Neural cell (in vitro differentiated cells): ENCODE measurements around the gene NTPCR. TPM values are rescaled to one million over a fixed set of nuclear protein-coding genes. Genes with fewer than 3 reads are reported as not detected.

Experiments
- H2AFZ ChIP-seq: fragments of 200-600, 300-800 bp; sonication (generic), shearing (Covaris generic); 2 replicates; pipeline ENCODE4 v1.6.0; 2014; ENCODE audit warnings: low read depth, mild to moderate bottlenecking, antibody characterized with exemption, low read length, moderate library complexity
- H3F3A ChIP-seq: fragments of 200-600 bp; shearing (Covaris generic); 2 replicates; pipeline ENCODE4 v1.6.1; 2016; ENCODE audit warnings: mild to moderate bottlenecking, moderate library complexity, mixed read lengths, antibody characterized with exemption, low read length; ENCODE audit not compliant: insufficient read depth, poor library complexity, severe bottlenecking
- H3K27ac ChIP-seq: fragments of 200-600, 300-800 bp; sonication (generic), shearing (Covaris generic); 2 replicates; pipeline ENCODE4 v1.5.1; 2014; ENCODE audit warnings: mild to moderate bottlenecking, low read length, moderate library complexity
- H3K27me3 ChIP-seq: fragments of 300-800, 200-600 bp; sonication (generic), shearing (Covaris generic); 2 replicates; pipeline ENCODE4 v1.6.0; 2014; ENCODE audit warnings: mild to moderate bottlenecking, low read depth, low read length, moderate library complexity; ENCODE audit not compliant: insufficient read depth
- H3K36me3 ChIP-seq: fragments of 300-800, 200-600 bp; sonication (generic), shearing (Covaris generic); 2 replicates; pipeline ENCODE4 v1.5.1; 2014; ENCODE audit warnings: mild to moderate bottlenecking, antibody characterized with exemption, low read length, moderate library complexity; ENCODE audit not compliant: insufficient read depth
- H3K4me2 ChIP-seq: fragments of 300-800, 200-600 bp; sonication (generic), shearing (Covaris generic); 2 replicates; pipeline ENCODE4 v1.6.0; 2014; ENCODE audit warnings: mild to moderate bottlenecking, low read length
- H3K4me3 ChIP-seq: fragments of 300-800, 200-600 bp; sonication (generic), shearing (Covaris generic); 2 replicates; pipeline ENCODE4 v1.5.1; 2014; ENCODE audit warnings: mild to moderate bottlenecking, low read length, moderate library complexity
- H3K79me2 ChIP-seq: fragments of 200-600 bp; shearing (Covaris generic); replicated peaks from 2 replicates; pipeline ENCODE4 v1.6.0; 2014; ENCODE audit warnings: mild to moderate bottlenecking, low read length, moderate library complexity; ENCODE audit not compliant: insufficient read depth
- H3K9ac ChIP-seq: fragments of 300-800, 200-600 bp; sonication (generic), shearing (Covaris generic); 2 replicates; pipeline ENCODE4 v1.6.1; 2016; ENCODE audit warnings: mild to moderate bottlenecking, low read length, mixed read lengths
- H3K9me2 ChIP-seq: fragments of 200-600 bp; shearing (Covaris generic); 2 replicates; pipeline ENCODE4 v1.6.1; 2016; ENCODE audit warnings: mild to moderate bottlenecking, low read length, mixed read lengths; ENCODE audit not compliant: insufficient read depth
- H3K9me3 ChIP-seq: fragments of 200-600, 300-800 bp; sonication (generic), shearing (Covaris generic); 2 replicates; pipeline ENCODE4 v1.6.1; 2016; ENCODE audit warnings: mild to moderate bottlenecking, mixed run types, low read length, moderate library complexity, mixed read lengths
- H4K20me1 ChIP-seq: fragments of 200-600 bp; shearing (Covaris generic); 2 replicates; pipeline ENCODE4 v1.6.1; 2016; ENCODE audit warnings: mild to moderate bottlenecking, mixed run types; ENCODE audit not compliant: insufficient read depth
- CTCF ChIP-seq: fragments of 450-650 bp; IDR thresholded peaks from 2 replicates; pipeline ENCODE4 v1.5.1; 2014; ENCODE audit warnings: antibody characterized with exemption, mild to moderate bottlenecking, moderate library complexity; ENCODE audit not compliant: poor library complexity, severe bottlenecking
- EP300 ChIP-seq: fragments of 450-650 bp; conservative IDR thresholded peaks from 2 replicates; pipeline ENCODE4 v1.6.1; 2014; ENCODE audit warnings: antibody characterized with exemption, mild to moderate bottlenecking, moderate library complexity; ENCODE audit not compliant: poor library complexity, severe bottlenecking
- EZH2 ChIP-seq: fragments of 200-600, 300-800 bp; shearing (Covaris generic), sonication (generic); IDR thresholded peaks from 2 replicates; pipeline ENCODE4 v1.6.1; 2014; ENCODE audit warnings: antibody characterized with exemption, low read length, borderline replicate concordance, mild to moderate bottlenecking; ENCODE audit not compliant: insufficient read depth, poor library complexity, severe bottlenecking
- MXI1 ChIP-seq: fragments of 450-650 bp; conservative IDR thresholded peaks from 2 replicates; pipeline ENCODE4 v1.6.1; 2014; ENCODE audit warnings: antibody characterized with exemption, mild to moderate bottlenecking; ENCODE audit not compliant: poor library complexity, severe bottlenecking
- POLR2AphosphoS5 ChIP-seq: IDR thresholded peaks from 2 replicates; pipeline ENCODE4 v1.6.1; 2012
- RAD21 ChIP-seq: fragments of 450-650 bp; conservative IDR thresholded peaks from 2 replicates; pipeline ENCODE4 v1.6.1; 2014; ENCODE audit warnings: antibody characterized with exemption, mild to moderate bottlenecking, moderate library complexity
- REST ChIP-seq: IDR thresholded peaks from 2 replicates; pipeline ENCODE4 v1.6.1; 2012; ENCODE audit warnings: borderline replicate concordance
- SMC3 ChIP-seq: fragments of 450-650 bp; conservative IDR thresholded peaks from 2 replicates; pipeline ENCODE4 v1.6.1; 2014; ENCODE audit warnings: antibody characterized with exemption, mild to moderate bottlenecking, moderate library complexity; ENCODE audit not compliant: poor library complexity
- TAF1 ChIP-seq: IDR thresholded peaks from 2 replicates; pipeline ENCODE4 v1.6.1; 2012; ENCODE audit warnings: low read depth
- polyA plus RNA-seq: library from polyadenylated mRNA; depleted of rRNA; stranded (reverse); fragments of >200 nt; gene quantifications from 2 replicates; pipeline ENCODE4 v1.2.3, GENCODE V29; 2014

The NTPCR gene
- polyA plus RNA-seq, 1 donor from 2014 or later, result 36.7 TPM

GRCh38 chr1:232901255-232901654 lies 49.2 kb upstream of the NTPCR start:
- TF ChIP-seq SMC3 (no peak), TAF1 (no peak), REST (no peak), CTCF (no peak), EZH2 (no peak), RAD21 (no peak), EP300 (no peak), MXI1 (no peak), POLR2AphosphoS5 (no peak)
- no peak overlapping the region for H3K4me2 ChIP-seq
- H3F3A ChIP-seq, result no peaks in the 10 kb centered on the region
- H3K9me2 ChIP-seq, result no peaks in the 10 kb centered on the region
- H3K36me3 ChIP-seq, result no peaks in the 10 kb centered on the region
- no peaks in the 10 kb centered on the region for H4K20me1 ChIP-seq
- no peaks in the 10 kb centered on the region for H3K79me2 ChIP-seq
- no peaks in the 10 kb centered on the region for H3K9me3 ChIP-seq
- no peak overlapping the region for H2AFZ ChIP-seq
- no peaks in the 10 kb centered on the region for H3K27me3 ChIP-seq
- no peak overlapping the region for H3K4me3 ChIP-seq
- H3K27ac ChIP-seq, result no peak overlapping the region
- no peak overlapping the region for H3K9ac ChIP-seq

GRCh38 chr1:232902774-232903350 lies 47.5 kb upstream of the NTPCR start:
- H4K20me1 ChIP-seq, result no peaks in the 10 kb centered on the region
- no peaks in the 10 kb centered on the region for H3K36me3 ChIP-seq
- H3K9ac ChIP-seq, result no peak overlapping the region
- TF ChIP-seq EZH2 (no peak), POLR2AphosphoS5 (no peak), SMC3 (no peak), CTCF (no peak), TAF1 (no peak), MXI1 (no peak), EP300 (no peak), REST (no peak), RAD21 (no peak)
- H2AFZ ChIP-seq, result no peak overlapping the region
- no peak overlapping the region for H3K4me3 ChIP-seq
- no peak overlapping the region for H3K4me2 ChIP-seq
- no peaks in the 10 kb centered on the region for H3F3A ChIP-seq
- H3K27ac ChIP-seq, result no peak overlapping the region
- no peaks in the 10 kb centered on the region for H3K9me2 ChIP-seq
- H3K27me3 ChIP-seq, result no peaks in the 10 kb centered on the region
- H3K9me3 ChIP-seq, result no peaks in the 10 kb centered on the region
- no peaks in the 10 kb centered on the region for H3K79me2 ChIP-seq
